ENCODE results near the gene PTPRR. TPM values are rescaled to one million over a fixed set of nuclear protein-coding genes. Genes with fewer than 3 reads are reported as not detected.

PTPRR gene
- total RNA-seq, 1 experiment from 2014 or later: 1.3 TPM

DNA sequence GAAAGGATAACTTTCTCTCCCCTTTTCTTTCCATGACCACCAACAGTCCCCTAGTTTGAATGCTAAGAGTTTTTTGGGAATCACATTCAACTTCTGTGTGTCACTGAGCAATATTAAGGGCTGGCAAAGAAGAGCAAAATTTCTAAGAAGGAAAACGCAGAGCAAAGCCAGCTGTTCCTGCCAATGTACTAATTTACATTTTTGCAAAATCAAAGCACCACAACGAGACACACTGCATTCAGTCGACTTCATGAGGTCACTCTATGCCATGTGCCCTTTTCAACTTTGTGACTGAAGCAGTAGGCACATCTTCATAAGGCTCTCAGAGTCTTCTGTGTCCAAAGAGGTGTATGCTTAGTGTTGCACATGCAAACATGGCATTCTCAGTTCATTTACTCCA is 66.4 kb downstream of the PTPRR start:
- DNase-seq: no peak
- no peaks in the 10 kb centered on the region for H3K9me3 ChIP-seq
- H3K4me1 ChIP-seq: no peaks in the 10 kb centered on the region
- Mint-ChIP-seq H3K27me3 (ENCODE audit: insufficient read depth, unreplicated experiment) (peaks cover 2% of the 10 kb centered on the region), H3K36me3 (ENCODE audit: insufficient read depth, unreplicated experiment) (no peaks in the 10 kb centered on the region), H3K4me1 (ENCODE audit: low read depth, unreplicated experiment) (no peaks in the 10 kb centered on the region), H3K4me3 (ENCODE audit: unreplicated experiment) (no peak overlapping the region), H3K27ac (ENCODE audit: unreplicated experiment) (no peak overlapping the region), H3K9me3 (ENCODE audit: unreplicated experiment) (no peaks in the 10 kb centered on the region)
- TF ChIP-seq, protein P1, sequence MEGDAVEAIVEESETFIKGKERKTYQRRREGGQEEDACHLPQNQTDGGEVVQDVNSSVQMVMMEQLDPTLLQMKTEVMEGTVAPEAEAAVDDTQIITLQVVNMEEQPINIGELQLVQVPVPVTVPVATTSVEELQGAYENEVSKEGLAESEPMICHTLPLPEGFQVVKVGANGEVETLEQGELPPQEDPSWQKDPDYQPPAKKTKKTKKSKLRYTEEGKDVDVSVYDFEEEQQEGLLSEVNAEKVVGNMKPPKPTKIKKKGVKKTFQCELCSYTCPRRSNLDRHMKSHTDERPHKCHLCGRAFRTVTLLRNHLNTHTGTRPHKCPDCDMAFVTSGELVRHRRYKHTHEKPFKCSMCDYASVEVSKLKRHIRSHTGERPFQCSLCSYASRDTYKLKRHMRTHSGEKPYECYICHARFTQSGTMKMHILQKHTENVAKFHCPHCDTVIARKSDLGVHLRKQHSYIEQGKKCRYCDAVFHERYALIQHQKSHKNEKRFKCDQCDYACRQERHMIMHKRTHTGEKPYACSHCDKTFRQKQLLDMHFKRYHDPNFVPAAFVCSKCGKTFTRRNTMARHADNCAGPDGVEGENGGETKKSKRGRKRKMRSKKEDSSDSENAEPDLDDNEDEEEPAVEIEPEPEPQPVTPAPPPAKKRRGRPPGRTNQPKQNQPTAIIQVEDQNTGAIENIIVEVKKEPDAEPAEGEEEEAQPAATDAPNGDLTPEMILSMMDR (IDR thresholded peaks at IDR 0.05; ENCODE audit: insufficient read depth in 1 of 2, low read depth in 1 of 2, low read length in 1 of 2, severe bottlenecking in 1 of 2, unreplicated experiment in 1 of 2): no peak
- no TSS peak for BruUV-seq (replicated peaks)
- no peaks in the 10 kb centered on the region for H3K36me3 ChIP-seq (ENCODE audit: control insufficient read depth, insufficient read depth, low read length)
- intact Hi-C loops (cut with micrococcal nuclease; ENCODE audit: unreplicated experiment): no loop called here
- CTCF ChIA-PET: no interaction called here
- no peaks in the 10 kb centered on the region for H3K27me3 ChIP-seq (replicated peaks; ENCODE audit: control insufficient read depth, insufficient read depth, low read length)
- no peak overlapping the region for H3K4me3 ChIP-seq (ENCODE audit: low read depth, low read length)
- POLR2A ChIA-PET: no interaction called here

DNA sequence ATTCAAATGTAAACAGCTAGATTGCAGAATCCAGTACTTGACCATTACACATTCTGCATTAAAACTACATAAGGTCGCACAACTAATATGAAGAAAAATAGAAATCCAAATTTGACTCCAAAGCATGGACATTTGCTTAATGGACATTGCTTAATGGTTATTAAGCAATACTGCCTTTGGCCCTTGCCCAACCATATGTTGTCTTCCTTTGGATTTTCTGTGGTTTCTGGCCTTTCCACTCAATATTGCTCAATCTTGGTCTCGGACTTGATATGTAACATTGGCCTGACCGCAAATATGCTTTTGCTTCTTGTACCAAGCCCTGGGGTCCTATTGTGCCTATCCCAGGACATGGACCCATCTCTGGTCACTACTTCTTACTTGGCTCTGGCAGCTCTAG is 67.2 kb downstream of the PTPRR start:
- Mint-ChIP-seq H3K4me3 (ENCODE audit: unreplicated experiment) (no peak overlapping the region), H3K36me3 (ENCODE audit: insufficient read depth, unreplicated experiment) (no peaks in the 10 kb centered on the region), H3K27ac (ENCODE audit: unreplicated experiment) (no peak overlapping the region), H3K27me3 (ENCODE audit: insufficient read depth, unreplicated experiment) (peaks cover 2% of the 10 kb centered on the region), H3K4me1 (ENCODE audit: low read depth, unreplicated experiment) (no peaks in the 10 kb centered on the region), H3K9me3 (ENCODE audit: unreplicated experiment) (no peaks in the 10 kb centered on the region)
- TF ChIP-seq, protein P1 (IDR thresholded peaks at IDR 0.05; ENCODE audit: insufficient read depth in 1 of 2, low read depth in 1 of 2, low read length in 1 of 2, severe bottlenecking in 1 of 2, unreplicated experiment in 1 of 2): no peak
- no peaks in the 10 kb centered on the region for H3K4me1 ChIP-seq
- ChIA-PET POLR2A (no interaction called here), CTCF (no interaction called here)
- H3K9me3 ChIP-seq: no peaks in the 10 kb centered on the region
- no peak overlapping the region for H3K4me3 ChIP-seq (ENCODE audit: low read depth, low read length)
- BruUV-seq (replicated peaks): no TSS peak
- intact Hi-C loops (cut with micrococcal nuclease; ENCODE audit: unreplicated experiment): no loop called here
- no peaks in the 10 kb centered on the region for H3K27me3 ChIP-seq (replicated peaks; ENCODE audit: control insufficient read depth, insufficient read depth, low read length)
- H3K36me3 ChIP-seq (ENCODE audit: control insufficient read depth, insufficient read depth, low read length): no peaks in the 10 kb centered on the region
- no peak for DNase-seq

DNA sequence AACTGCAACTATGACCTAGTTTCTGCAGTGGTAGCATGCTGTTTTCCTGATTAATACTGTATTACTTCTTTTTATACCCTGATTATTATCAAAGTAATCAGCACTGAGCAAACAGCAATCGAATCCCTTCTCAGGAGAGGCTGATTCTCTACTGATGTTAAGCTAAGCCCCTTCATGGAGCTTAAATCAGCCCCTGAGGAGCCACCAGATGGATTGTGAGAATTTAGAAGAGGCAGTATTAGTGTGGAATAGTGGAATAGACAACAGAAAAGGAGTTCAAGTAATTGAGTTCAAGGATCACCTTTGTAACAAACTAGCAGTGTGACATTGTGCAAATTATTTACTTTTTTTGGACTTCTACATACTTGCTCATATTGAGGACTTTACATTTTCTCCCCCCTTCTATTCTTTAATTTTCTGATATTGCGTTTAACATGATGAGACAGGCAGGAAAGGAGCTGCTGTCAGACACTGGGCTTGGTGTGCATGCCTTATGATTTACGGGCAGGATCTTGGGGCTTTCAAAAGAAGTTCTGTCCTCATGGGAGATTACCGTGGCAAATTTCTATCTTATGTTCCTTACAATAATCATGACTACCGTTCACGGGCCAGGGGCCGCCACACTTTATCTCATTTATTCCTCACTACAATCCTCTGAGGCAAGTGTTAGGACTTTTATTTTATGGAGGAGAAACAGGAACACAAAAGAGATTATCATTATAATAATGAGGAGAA is 68.0 kb downstream of the PTPRR start:
- Mint-ChIP-seq H3K27me3 (ENCODE audit: insufficient read depth, unreplicated experiment) (peaks cover 2% of the 10 kb centered on the region), H3K9me3 (ENCODE audit: unreplicated experiment) (no peaks in the 10 kb centered on the region), H3K4me3 (ENCODE audit: unreplicated experiment) (no peak overlapping the region), H3K27ac (ENCODE audit: unreplicated experiment) (no peak overlapping the region), H3K36me3 (ENCODE audit: insufficient read depth, unreplicated experiment) (no peaks in the 10 kb centered on the region), H3K4me1 (ENCODE audit: low read depth, unreplicated experiment) (no peaks in the 10 kb centered on the region)
- TF ChIP-seq, protein P1 (IDR thresholded peaks at IDR 0.05; ENCODE audit: insufficient read depth in 1 of 2, low read depth in 1 of 2, low read length in 1 of 2, severe bottlenecking in 1 of 2, unreplicated experiment in 1 of 2): no peak
- Histone ChIP-seq H3K36me3 (ENCODE audit: control insufficient read depth, insufficient read depth, low read length) (no peaks in the 10 kb centered on the region), H3K9me3 (no peaks in the 10 kb centered on the region), H3K4me3 (ENCODE audit: low read depth, low read length) (no peak overlapping the region), H3K4me1 (no peaks in the 10 kb centered on the region), H3K27me3 (replicated peaks; ENCODE audit: control insufficient read depth, insufficient read depth, low read length) (no peaks in the 10 kb centered on the region)
- BruUV-seq (replicated peaks): no TSS peak
- intact Hi-C loops (cut with micrococcal nuclease; ENCODE audit: unreplicated experiment): no loop called here
- ChIA-PET POLR2A (no interaction called here), CTCF (no interaction called here)
- DNase-seq: no peak
